Brain pericyte (primary cell): ENCODE data around the gene MEI4.
"Not testable (repeated sequence)": the region's sequence is repeated elsewhere in the genome, so short reads cannot be mapped to it uniquely, and the experiment has no call there.

Experiments
- DNase-seq: peaks from one replicate; pipeline ENCODE4 v3.0.0-alpha.2; 2012; ENCODE audit warnings: low read depth, low spot score

Gene MEI4

DNA sequence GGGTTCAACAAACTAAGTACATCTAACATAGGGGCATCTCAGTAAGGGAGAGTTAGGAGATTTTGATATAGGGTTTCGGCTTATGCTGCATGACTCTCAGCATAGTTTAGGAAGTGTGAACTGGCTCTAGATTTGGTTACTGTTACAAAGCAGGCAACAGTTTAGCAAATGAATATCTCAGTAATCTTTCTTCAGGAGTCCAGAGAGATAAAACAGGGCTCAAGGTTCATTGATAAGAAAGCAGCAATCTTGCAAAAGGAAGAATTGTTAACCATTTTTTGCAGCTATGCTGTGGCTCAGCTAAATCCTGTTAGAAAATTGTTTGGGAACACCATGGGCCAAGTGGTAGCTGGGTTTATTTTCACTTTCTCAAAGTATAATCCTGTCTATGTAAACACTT lies 161.3 kb downstream of the MEI4 start:
- DNase-seq: no peak

DNA sequence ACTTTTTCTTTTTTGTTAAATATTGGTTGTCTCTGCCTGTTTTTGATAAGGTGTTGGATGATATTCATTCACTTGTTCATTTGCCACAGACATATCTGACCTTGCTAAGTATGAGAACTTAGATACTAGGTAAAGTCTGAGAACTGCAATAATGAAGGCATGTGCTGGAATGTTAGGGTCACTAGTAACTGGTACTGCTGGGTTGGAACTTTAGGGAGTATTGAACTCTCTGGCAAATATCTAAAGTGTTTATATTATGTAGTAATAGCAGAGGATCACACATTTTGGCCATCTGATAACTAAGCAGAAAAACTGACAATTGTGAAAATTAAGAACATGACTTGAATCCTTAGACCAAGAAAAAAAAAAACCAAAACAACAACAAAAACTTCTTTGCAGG lies 162.7 kb downstream of the MEI4 start:
- DNase-seq: no peak

- no peak for DNase-seq
These were observed 164.0 kb downstream of the MEI4 start for GRCh38 chr6:77816766-77817270.

DNA sequence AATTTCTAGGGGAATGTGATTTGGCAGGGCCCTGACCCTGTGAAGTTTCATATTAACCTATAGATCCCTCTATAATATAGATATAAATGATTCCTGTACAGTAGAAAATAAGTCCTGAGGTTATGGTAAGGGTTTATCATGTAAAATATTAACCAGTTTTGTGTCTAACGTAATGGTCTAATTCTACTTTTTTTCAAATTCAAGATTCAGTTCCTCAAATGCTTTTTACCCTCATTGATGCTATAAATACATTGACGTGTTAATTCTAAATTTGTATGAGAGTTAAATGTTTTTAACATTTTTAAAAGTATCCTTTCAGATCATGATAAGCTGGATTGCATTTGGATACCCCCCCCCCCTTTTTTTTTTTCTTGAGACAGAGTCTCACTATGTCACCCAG lies 169.4 kb downstream of the MEI4 start:
- no peak for DNase-seq

DNA sequence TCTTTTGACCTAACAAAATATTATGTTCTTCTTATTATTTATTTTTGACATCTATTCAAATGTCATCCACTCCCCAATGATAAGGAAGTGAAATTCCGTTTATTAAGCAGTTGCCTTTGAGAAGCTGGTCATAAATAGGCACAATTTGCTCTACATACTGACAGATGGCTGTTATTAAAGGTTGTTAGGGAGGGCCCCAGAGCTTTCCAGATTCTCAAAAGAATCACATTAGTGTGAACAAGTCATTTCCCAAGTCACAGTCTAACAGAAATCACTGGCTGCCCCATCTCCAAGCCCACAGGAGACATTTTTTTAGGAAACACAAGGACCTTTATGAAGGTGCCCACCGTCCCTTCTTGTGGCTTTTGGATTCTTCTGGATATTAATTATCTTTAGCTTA lies 172.4 kb downstream of the MEI4 start:
- no peak for DNase-seq

DNA sequence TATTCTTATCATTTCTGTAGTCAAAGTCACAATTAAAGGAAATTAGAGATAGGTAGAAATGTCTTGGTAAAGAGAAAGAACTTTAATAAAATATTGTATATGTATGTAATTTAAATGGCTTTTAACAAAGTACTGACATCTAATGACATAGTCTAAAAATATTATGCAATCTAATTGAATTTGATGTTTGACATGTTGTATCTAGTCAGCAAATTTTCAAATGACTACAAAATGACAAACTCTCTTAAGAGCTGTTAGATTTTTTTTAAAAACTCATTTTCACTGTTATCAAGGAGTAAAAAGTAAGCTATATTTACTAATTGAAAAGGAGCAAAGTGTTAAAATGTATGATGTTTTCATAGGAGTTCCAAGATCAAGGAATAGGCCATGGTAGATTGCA lies 176.9 kb downstream of the MEI4 start:
- DNase-seq: no peak

GRCh38 chr6:77833749-77834148 lies 180.9 kb downstream of the MEI4 start:
- not testable (repeated sequence) for DNase-seq

- no peak for DNase-seq
These were observed 181.8 kb downstream of the MEI4 start for GRCh38 chr6:77834591-77834996.

DNA sequence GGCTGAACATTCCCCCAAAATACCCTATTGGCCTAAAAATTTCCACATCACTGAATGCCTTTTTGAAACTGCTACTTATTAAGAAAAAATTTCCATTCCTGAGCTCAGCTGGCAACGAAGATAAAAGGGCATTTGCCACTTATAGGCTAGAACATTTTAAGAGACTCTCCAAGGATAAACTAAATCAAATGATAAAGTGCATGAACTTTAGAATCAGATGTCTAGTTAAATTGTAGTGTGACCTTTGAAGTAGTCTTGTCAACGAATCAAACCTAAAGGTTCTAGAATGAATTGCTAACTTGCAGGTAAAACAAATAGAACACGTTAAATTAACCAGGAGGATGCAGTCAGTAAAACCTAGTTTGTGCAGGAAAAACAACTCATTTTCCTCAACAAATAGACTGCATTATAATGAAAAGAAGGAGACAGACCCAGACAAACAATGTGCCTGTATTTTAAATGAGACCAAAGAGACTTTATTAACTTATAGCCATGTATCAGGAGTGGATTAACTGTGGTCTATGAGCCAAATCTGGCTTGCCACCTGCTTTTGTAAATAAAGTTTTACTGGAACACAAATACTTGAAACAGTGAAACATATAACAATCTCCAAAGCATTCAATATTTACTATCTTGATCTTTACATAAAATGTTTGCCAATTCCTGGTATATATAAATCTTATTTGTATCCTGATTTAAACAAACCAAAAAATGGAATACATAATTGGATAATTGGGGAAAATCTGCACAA lies 184.4 kb downstream of the MEI4 start:
- no peak for DNase-seq

DNA sequence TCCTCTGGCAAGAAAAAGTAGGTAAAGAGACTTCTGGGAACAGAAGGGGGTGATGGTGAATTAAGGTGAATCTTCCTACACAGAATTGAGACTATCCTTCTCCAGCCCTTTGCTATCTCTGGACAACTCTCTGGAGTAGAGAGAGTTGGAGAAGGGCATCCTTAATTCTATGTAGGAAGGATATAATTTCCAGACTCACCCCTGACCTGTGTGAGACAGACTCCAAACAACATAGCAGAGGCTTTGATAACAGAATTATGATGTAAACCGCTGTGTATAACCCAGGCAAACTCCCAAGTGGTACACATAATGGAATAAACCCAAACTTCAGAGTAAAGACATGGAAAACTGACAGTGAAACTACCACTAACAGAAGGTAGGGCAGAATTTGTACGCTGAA lies 186.5 kb downstream of the MEI4 start:
- no peak for DNase-seq

- no peak for DNase-seq
These were observed 192.0 kb downstream of the MEI4 start for GRCh38 chr6:77844822-77845221.

GRCh38 chr6:77853401-77853800 lies 200.6 kb downstream of the MEI4 start:
- no peak for DNase-seq

DNA sequence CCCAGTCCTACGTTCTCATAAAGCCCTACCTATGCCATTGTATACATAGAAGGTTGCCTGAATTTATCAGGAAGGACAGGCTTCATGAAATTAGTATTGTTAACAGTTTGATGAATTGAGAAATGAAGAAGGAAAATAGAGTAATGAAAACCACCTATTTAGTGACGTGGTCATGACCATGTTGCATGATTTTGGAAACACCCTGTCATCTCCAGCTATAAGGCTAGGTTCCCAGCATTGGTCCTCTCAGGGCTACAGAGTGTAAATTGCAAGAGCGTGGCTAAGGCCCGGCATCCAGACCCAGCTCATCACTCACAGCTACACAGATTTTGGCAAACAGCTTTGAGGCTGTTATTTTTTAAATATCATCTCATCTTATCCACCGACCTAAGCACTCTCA lies 203.6 kb downstream of the MEI4 start:
- no peak for DNase-seq

DNA sequence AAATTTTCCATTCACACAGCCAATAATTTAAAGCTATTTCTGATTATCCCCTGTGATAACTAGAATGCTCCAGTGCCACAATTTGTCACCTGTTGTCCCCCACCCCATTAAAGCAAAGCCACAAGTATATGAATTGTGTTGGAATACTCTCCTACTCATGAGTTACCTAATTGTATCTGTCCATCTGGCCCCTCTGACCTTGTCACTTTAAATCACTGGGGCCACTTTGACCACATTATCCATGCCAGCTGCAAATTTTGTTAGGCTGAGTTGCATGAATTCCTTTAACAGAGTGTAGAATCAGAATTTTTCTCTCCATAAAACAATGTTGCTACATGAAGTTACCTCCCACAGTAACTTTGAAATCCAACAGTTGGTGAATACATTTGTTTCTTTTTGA lies 204.6 kb downstream of the MEI4 start:
- DNase-seq: no peak

DNA sequence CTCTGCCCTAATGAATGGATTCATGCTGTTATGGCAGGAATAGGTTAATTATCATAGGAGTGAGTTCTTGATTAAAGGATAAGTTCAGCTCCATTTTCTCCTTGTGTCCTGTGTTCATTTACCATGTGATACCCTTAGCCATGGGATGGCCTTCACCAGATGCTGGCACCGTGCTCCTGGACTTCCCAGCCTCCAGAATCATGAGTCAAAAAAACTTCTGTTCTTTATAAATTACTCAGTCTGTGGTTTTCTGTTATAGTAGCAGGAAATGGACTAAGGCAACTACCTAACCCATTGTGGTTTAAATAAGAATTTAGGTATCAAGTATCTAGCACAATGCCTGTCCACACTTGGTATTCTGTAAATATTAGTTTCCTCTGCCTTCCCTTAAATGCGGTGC lies 223.5 kb downstream of the MEI4 start:
- no peak for DNase-seq

DNA sequence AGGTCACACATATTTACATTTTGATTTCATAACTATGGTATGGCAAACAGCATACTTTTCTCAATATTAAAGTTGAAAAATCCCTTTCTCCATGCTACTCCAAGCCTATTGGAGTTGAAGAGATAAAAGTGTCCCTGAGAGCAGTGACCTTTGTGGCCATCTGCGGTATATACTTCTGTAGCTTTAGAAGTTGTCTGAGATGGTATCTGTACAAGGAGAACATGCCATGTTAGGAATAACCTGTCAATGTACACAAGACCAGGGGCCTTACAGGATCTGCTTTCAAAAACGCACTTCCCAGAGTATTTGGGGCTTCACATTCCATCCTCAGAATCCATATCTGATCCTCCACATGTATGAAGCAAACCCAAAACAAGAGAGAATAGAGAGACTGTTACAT lies 226.7 kb downstream of the MEI4 start:
- DNase-seq: no peak

DNA sequence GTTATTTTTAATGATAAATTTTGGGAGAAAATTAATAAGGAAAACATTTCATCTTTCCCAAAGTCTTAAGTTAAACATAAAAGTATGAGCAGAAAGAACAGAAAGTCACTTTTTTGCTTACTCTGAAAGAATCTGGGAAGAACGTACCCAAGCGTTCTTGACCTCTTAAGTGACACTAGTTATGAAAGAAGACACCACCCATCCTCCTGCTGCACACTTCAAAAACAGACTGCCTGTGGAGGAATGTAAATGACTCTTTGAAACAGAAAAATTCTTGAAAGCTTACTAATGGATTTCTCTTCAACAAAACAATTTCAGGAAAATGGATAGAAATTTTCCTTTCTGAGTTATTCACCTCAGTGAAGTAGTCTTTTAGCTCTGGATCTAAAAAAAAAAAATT lies 227.7 kb downstream of the MEI4 start:
- DNase-seq: peak; percentile 53

DNA sequence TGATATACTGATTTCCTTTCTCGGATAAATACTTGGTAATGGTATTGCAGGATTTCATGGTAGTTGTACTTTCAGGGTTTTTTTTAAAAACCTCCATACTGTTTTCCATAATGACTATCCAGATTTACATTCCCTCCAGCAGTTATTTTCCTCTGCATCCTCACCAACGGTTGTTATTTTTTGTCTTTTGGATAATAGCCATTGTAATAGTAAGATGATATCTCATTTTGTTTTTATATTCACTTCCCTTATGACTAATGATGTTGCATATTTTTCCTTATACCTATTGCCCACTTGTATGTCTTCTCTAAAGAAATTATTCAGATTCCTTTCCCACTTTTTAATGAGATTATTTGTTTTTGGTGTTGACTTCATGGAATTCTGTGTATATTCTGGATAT lies 231.0 kb downstream of the MEI4 start:
- DNase-seq: no peak

GRCh38 chr6:77893391-77893790 lies 240.6 kb downstream of the MEI4 start:
- DNase-seq: no peak

GRCh38 chr6:77906070-77906469 lies 253.2 kb downstream of the MEI4 start:
- DNase-seq: no peak

DNA sequence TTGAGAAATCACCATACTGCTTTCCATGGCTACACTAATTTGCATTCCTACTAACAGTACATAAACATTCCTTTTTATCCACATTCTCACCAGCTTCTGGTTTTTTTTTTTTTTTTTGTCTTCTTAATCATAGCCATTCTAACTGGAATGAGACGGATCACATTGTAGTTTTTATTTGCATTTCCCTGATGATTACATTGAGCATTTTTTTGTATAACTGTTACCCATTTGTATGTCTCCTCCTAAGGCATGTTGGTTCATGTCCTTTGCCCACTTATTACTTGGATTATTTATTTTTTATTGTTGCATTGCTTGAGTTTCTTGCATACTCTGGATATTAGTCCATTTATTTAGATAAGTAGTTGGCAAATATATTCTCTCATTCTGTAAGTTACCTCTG lies 258.0 kb downstream of the MEI4 start:
- DNase-seq: no peak

GRCh38 chr6:77926198-77926751 lies 273.4 kb downstream of the MEI4 start:
- peak; percentile 10 for DNase-seq

DNA sequence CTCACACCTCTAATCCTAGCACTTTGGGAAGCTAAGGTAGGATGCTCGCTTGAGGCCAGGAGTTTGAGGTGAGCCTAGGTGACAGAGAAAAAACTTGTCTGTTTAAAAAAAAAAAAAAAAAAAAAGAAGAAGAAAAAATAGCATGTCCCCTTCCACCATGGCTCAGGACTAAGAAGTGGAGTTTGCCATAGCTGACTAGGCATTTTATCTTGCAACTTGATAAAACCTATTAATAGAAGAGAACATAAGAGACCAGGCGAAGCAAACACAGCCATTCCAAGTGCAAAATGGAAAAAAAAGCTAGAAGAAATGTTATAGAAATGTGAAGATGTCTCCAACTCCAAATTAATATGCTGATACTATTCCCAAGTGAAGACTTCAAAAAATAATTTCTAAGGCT lies 277.5 kb downstream of the MEI4 start:
- no peak for DNase-seq

GRCh38 chr6:77930952-77931351 lies 278.1 kb downstream of the MEI4 start:
- DNase-seq: no peak
